HL-60/S4 (cell line): ENCODE measurements around the gene AGPAT1.
"Not testable (repeated sequence)": the region's sequence is repeated elsewhere in the genome, so short reads cannot be mapped to it uniquely, and the experiment has no call there.

Experiments
- in situ Hi-C: fragments of 300-500 bp; cut with MboI; formaldehyde crosslinking; loops from 2 replicates; pipeline ENCODE4 v1.14.3; 2022; ENCODE audit warnings: low sequenced_read_pairs

The AGPAT1 gene

DNA sequence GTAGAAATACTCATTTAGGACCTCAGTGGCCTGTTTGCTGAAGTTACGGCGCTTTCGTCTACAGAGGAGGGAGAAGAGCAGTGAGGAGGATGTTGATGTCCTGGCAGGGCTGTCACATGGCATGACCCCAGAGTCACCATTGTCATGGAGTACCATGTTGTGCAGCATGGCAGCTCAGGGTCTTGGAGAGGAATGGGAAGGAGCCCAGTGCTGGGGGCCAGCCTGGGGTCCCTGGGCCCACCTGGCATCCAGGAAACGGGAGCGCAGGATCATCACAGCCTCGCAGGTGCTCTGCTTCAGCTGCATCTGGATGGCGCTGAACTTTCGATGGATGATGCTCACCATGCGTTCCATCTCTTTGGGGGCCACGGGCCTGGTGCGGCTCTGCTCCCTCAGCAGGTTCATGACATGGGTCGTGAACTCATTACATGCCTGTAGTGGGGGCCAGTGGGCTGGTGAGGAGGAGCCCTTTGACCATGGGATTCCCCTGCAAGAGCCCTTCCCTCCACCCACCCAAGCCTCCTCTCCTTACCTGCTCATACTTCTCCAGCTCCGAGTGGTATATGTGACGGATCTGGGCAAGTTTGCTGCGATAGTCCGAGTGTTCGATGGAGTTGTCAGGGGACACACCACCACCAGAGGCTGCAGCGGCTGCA lies 12.0 kb upstream of the AGPAT1 start:
- in situ Hi-C loops, result not testable (repeated sequence)

DNA sequence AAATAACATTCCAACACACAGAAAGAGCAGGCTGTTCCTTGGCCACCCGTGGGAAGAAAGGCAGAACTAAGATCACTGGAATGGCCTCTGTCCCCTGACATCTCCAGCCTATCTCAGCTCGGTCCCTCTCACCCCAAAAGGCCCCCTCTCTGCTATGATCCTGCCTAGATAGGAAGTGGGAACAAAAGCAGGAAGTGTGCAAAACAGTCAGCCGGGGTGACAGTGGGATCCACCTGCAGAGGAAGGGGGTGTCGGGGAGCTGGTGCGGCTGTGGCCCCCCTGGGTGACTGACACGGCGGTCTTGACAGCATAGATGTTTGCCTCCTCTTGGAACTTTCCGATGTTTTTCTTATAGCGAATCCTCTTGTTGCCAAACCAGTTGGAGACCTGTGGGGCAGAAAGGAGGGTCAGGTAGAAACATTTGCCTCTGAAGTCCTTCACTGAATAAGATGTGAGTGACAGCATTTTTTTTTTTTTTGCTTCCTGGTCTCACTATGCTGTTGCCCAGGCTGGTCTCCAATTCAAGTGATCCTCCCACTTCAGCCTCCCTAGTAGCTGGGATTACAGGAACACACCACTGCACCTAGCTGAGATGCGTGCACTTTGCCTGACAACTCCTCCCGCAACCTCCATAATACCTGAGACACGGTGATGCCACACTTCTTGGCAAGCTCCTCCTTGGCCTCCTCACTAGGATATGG lies 11.3 kb upstream of the AGPAT1 start:
- in situ Hi-C loops, result no loop called here

DNA sequence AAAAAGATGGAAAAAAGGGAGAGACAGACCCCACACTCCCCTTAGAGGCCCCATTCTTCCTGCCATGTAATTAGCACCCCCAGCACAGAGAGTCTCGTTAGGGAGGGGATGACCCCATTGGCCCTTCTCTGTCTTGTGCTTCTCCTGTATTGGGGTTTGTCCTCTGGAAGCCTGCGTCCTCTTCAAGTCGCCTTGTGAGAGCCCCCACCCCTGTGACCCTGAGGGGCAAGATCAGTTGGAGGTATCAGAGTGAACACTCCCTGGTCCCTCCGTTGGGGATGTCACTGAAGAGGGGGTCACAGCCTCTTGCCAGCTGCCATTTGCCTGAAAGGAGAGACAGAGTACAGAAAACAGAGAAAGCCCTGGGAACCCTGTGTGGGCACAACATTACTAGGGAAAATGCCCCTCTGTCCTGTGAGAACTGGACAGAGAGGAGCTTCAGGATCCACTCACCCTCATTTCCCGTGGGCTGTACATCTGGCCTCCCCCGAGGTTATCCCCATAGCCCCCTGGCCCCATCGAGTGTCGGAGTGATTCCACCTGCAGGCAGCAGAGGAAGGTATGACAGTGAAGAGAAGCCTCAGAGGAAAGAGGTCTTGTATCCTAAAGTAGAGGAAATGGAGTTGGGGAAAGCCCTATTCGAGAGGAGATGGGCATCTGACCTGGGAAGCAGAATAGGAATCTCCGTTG lies 10.4 kb upstream of the AGPAT1 start:
- in situ Hi-C loops, result not testable (repeated sequence)

DNA sequence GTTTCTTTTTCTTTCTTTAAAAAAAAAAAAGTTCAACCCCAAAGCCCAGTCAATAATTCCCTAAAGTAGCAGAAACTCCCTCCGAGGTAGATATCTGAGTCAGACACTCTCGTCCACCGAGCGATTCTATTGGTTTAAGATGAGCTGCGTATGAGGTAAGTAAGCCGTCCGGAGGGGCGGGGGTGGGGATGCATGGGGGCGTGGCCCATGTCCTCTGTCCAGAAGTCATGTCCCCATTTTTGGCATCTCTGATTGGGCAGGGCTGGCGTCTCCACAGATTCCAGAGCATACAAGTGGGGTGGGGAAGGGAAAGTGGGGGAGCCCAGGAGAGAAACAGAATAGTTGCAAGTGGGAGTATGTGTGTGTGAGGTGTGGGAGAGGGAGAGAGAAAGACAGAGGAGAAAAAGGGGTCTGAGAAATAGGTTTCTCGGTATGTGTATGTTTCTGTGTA lies 9.8 kb upstream of the AGPAT1 start:
- in situ Hi-C loops, result not testable (repeated sequence)

DNA sequence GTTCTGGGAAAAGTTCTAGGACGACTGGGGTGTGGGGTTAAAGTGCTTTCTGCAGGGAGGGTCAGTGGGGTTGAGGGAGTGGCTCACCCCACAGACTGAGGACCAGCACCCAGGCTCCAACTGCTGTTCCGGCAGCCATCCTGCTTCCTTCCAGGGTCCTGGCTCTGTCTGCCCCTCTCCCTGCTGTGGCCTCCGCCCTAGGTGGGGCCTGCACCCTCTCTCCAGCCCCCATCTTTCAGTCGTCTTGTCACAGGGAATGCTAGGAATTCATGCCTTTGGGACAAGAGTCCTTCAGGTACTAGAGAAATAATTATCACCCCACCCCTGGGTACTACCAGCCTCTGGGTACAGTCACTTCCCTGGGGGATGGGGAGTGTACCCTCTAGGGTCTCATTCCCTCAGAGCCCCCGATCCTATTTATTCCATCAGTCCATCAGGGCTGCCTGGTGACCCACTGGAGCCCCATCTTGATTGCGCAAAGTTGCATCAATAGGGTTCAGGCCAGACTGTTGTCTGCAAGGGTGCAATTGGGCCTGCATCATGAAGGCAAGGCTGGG lies 8.3 kb upstream of the AGPAT1 start, which contains the start of gene AGER:
Gene AGER, minus strand, starts transcription at position 170 of the 557 bp plus-strand sequence. Its CDS starts 31 bp downstream, at position 139.
- in situ Hi-C loops, result no loop called here

DNA sequence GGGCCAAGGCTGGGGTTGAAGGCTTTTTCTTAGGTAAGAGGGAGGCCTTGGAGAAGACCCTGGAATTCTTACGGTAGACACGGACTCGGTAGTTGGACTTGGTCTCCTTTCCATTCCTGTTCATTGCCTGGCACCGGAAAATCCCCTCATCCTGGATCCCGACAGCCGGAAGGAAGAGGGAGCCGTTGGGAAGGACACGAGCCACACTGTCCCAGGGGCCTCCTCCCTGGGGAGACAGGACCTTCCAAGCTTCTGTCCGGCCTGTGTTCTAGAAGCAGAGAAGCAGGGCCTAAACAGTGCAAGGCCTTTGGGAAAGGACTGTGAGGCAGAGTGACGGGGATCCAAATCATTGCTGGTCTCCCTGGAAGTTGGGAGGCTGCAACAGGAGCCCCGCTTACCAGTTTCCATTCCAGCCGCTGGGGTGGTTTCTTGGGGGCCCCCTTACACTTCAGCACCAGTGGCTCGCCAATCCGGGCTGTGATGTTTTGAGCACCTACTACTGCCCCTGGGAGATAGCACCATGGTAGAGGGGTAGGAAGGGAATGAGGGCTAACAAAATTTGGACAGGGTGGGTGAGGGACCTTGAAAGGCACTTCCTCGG lies 7.7 kb upstream of the AGPAT1 start:
- in situ Hi-C loops, result no loop called here

DNA sequence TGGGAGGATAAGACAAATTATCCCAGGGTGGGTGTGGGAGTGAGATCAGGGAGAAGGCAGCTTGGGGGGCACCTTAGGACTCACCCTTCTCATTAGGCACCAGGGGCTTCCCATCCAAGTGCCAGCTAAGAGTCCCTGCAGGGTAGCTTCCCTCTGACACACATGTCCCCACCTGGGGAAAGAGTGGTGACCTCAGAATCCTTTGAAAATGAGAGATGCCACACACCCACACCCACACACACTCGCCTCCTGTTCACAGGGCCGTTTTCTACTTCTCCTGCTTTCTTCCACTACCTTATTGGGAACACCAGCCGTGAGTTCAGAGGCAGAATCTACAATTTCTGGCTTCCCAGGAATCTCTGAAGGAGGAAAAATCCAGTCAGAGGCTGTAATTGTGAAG lies 7.1 kb upstream of the AGPAT1 start:
- in situ Hi-C loops, result no loop called here

DNA sequence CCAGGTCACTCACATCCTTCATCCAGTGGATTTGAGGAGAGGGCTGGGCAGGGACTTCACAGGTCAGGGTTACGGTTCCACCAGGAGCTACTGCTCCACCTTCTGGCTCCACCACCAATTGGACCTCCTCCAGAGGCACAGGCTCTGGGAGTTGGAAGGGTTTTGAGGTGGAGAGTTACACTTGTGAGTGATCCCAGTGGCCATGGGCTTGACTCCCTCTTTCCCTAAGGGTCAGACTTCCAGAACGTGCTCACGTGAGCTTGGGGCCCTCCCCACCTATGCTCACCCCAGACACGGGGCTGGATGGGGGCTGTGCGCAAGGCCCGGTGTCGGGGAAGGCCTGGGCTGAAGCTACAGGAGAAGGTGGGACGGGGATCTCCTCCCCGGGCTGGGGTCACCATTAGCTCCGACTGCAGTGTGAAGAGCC lies 6.7 kb upstream of the AGPAT1 start:
- in situ Hi-C loops, result no loop called here

DNA sequence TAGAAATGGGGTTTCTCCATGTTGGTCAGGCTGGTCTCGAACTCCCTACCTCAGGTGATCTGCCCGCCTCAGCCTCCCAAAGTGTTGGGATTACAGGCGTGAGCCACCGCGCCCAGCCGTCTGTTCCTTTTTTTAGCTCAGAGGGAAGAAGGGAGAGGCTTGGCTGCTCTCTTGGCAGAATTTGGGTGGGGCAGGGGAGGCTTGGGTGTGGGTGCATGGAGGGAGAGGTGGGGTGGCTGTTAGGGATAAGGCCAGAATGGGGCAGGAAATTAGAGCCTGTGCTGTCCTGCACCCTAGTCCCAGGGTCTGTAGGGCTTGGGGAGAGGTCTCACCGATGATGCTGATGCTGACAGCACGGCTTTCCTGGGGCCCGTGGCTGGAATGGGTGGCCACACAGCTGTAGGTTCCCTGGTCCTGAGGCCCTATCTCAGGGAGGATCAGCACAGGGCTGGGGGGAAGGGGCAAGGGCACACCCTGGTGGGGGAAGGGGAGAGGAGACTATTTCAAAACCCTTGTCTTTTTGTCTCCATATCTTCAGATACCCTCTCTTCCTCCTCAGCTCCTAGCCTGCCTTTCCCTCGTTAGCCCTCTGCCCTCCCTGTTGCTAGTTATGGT lies 6.1 kb upstream of the AGPAT1 start:
- in situ Hi-C loops, result no loop called here

DNA sequence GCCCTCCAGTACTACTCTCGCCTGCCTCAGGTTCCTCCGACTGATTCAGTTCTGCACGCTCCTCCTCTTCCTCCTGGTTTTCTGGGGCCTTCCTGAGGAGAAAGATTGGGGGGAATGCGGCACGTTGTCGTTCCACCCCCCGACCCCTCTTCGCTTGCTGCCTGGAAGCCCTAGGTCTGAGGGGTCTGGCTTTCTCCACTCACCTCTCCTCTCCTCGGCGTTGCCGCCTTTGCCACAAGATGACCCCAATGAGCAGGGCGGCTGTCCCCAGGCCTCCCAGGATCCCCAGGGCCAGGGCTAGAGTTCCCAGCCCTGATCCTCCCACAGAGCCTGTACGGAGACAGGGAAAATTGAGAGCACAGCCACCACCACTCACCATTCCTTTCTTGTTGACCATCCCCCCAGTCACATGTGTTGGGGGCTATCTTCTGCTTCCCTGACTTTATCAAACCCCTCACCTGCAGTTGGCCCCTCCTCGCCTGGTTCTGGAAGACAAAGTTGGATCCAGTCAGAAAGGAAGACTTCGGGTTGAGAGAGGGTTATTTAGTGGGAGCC lies 5.3 kb upstream of the AGPAT1 start:
- in situ Hi-C loops, result no loop called here

DNA sequence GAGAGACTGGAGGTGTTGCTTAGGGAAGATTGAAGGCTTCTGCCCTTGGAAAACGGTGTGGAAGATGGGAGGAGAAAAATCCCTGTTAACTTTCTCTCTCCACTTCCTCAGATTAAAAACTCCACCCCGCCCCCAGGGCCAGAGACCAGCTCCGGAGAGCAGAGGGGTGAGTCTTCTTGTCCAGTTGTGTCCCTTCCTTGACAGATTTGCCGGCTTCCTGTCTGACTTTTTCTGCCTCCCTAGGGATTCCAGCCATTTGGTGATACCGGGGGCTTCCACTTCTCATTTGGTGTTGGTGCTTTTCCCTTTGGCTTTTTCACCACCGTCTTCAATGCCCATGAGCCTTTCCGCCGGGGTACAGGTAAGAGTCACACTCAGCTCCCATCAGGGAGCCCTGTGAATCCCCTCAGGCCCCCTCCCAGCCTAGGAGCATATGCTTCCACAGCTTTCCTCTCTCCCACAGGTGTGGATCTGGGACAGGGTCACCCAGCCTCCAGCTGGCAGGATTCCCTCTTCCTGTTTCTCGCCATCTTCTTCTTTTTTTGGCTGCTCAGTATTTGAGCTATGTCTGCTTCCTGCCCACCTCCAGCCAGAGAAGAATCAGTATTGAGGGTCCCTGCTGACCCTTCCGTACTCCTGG lies 4.0 kb upstream of the AGPAT1 start:
- in situ Hi-C loops, result no loop called here

DNA sequence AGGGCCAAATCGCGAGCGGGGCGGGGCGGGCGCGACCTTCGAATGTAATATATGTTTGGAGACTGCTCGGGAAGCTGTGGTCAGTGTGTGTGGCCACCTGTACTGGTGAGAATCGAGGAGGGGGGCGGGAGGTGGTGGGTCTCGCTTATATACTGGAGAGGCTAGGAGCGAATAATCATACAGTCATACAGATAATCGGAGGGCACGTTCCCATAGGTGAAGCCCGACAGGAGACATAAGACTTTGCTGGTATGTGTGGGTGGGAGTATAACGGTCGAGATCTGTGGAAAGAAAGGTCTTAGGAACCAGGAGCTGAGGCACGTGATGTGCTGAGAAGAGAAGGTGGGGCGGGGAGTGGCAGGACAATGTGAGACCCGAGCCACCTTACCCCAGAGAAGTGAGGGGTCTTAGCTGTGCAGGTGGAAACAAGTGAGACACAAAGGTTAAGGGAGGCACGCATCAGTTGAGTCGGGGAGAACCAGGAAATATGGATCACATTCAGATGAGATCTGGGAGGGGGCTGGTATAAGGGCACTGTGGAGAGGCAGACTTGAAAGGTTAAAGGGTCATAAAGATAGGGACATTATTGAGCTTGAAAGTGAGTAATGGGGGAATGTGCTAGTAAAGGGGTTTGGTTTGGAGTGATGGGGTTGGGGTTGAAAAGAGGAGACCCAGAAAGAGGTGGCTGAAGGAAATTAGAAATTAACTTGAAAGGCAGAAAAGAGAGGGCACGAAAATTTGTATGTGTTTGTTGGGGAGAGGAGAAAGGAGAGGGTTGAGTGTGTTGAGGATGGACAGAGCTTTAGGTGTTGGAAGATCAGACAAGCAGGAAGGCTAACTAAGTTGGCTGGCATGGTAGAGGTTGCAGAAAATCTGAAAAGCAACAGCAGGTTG lies 2.9 kb upstream of the AGPAT1 start:
- in situ Hi-C loops, result no loop called here

DNA sequence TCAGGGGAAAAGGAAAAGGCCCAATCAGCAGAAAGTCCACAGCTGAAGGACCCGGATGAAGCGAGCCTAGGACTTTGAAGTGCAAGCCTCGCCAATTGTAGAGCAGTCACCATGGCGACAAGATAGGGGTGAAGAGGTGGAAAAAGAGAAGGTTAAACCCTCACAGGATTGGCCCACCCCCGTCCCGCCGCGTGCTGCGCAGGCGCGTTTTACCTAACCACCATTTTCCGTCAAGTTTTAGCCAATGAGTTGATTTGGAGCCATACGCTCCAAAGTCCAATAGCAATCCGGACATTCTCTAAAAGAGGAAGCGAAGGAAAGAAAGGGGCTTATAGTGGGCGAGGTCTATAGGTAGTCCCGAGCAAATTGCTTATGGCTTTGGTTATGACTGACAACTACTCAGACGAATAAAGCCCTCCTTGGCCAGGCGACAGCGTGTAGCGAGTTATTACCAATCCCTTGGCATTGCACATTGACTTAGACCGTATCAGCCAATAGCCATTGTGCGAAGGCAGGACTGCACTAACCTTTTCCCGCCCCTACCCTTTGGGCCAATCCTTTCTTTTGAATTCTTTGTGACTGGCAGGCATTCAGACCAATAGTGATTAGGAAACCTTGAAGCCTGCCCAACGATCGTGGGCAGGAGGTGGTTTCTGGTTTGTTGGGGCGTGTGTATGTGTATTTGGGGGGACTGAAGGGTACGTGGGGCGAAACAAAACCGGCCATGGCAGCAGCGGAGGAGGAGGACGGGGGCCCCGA lies 2.1 kb upstream of the AGPAT1 start, which contains the start of gene RNF5:
Gene RNF5, plus strand, starts transcription at position 618 of the 759 bp plus-strand sequence. Its CDS starts 107 bp downstream, at position 725.
- in situ Hi-C loops, result no loop called here

DNA sequence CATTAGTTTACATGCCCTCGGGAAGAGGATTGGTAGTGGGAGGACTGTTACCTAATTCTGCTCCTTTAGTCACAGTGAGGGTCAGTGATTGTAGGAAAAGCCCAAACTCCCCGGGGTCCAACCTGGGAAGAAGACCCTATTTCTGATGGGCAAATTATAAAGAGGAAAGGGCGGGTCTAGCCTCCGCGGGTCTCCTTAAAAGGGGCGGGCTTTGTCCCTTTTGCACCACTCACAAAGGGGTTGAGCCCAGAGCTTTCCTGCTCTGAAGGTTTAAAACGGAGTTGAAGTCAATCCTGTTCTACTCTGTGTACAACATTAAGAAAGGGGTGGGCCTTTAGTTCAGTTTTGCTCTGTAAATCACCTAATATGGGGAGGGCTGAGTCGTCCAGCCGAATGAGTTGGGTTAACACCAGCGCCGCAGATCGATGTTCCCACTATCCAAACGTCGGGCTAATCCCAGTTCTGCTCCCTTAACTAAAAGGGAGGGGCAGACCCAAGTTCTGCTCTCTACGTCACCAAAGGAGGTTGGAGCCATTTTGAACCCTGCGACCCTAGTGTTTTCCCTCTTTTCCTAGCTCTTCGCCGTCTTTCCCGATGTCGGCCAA lies 1.4 kb upstream of the AGPAT1 start:
- in situ Hi-C loops, result no loop called here

DNA sequence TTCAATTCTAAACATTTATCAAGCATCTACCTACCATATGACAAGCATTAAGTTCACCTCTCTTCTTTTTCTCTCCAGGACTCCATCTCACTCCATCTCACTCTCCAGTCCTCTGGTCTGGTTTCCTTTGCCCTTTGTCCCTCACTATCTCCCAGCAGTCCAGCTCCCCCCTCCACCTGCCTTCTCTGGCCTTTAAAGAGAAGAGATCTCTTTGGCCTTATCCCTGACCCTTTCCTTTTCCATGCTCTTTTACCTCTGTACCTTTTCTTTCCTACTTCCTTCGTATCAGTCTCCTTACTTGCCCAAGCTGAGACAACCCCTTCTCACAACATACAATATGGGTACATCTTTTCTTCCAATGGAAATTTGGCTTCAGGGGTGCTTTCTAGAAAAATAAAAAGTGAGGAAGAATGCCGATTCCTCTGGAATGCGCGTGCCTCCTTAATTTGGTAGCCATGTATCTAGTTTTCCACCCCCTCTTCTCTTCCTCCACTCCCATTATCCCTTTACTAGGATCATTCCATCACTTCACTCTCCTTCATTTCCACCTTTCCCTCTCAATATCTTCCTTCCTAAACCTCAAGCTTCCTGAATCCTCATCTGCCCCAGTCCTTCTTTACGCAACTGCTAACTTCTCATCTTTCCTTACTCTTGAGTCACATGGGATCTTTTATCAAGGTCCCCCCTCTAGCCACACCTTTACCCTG lies 745 bp upstream of the AGPAT1 start:
- in situ Hi-C loops, result no loop called here

DNA sequence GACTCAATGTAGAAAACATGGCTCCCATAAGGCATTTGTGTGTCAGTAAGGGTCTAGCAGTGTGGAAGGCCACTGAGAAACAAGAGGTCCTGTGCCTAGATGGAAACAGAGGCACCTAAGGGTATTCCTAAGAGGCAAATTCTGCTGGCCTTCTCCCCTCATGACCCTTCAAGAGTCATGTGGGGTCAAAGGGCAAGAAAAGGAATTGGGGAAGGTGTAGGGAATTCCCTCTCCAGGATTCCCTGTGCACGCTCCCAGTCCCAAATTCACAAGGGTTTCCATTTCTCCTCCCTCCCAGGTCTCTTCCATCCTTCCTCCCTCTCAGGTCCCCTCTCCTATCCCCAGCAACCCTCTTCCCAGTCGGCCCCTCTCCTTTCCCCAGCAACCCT lies 568 bp downstream of the AGPAT1 start:
- in situ Hi-C loops, result no loop called here

DNA sequence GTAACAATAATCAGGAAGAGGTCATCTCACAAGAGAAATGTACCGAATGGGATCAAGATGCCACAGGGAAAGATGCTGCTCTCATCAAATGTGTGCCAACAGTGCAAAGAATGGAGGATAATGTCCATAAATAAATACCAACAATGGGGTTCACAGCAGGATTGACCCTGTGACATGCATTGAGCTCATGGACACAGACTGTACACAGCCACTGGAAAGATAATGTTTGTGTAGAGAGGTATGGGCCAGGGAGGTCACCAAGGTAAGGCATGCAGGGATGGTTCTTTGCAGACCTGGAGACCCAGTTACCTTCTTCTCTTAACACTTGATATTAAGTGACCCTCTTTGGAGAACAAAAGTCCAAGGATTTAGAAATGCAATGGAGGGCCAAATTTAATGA lies 1.5 kb downstream of the AGPAT1 start:
- in situ Hi-C loops, result no loop called here
